Natural killer cell (primary cell): ENCODE measurements around the gene CD38. TPM values are rescaled to one million over a fixed set of nuclear protein-coding genes. Genes with fewer than 3 reads are reported as not detected.

Source experiments
- ATAC-seq, 3 donors: fragments of 150-1000 bp in 2 of 3; fragments of 200-7000 bp in 1 of 3; cut with Tn5 transposase; 1 replicate in 1 of 3; 2 replicates in 2 of 3; pipeline ENCODE4 v1.10.0; 2021; ENCODE audit warnings: mild to moderate bottlenecking in 2 of 3, moderate library complexity in 2 of 3
- DNase-seq, 2 donors: peaks; one replicate each; pipeline versions ENCODE4 v3.0.0 to v3.0.0-alpha.2; 2013 to 2021; ENCODE audit warnings: mixed read lengths in 1 of 2
- H3K27ac ChIP-seq: one replicate; pipeline ENCODE4 v1.5.1; 2013; ENCODE audit warnings: mild to moderate bottlenecking, low read length
- H3K27me3 ChIP-seq: one replicate; pipeline ENCODE4 v1.6.1; 2013; ENCODE audit warnings: low read length; ENCODE audit not compliant: control insufficient read depth, insufficient read depth
- H3K36me3 ChIP-seq: one replicate; pipeline ENCODE4 v1.6.1; 2013; ENCODE audit warnings: low read length; ENCODE audit not compliant: control insufficient read depth, insufficient read depth
- H3K4me1 ChIP-seq: one replicate; pipeline ENCODE4 v1.6.1; 2013; ENCODE audit warnings: low read length; ENCODE audit not compliant: control insufficient read depth, insufficient read depth
- H3K4me3 ChIP-seq: one replicate; pipeline ENCODE4 v1.5.1; 2013; ENCODE audit warnings: low read length
- H3K9me3 ChIP-seq: one replicate; pipeline ENCODE4 v1.6.1; 2013; ENCODE audit warnings: low read length; ENCODE audit not compliant: control insufficient read depth, insufficient read depth
- H3K27ac Mint-ChIP-seq, 2 donors: one replicate each; pipeline ENCODE4 v1.8.0; 2022; ENCODE audit warnings: mild to moderate bottlenecking in 2 of 2, mixed read lengths in 2 of 2, moderate library complexity in 1 of 2
- H3K27me3 Mint-ChIP-seq, 2 donors: one replicate each; pipeline ENCODE4 v1.8.0; 2022; ENCODE audit warnings: low read depth in 2 of 2, mixed read lengths in 2 of 2
- H3K36me3 Mint-ChIP-seq: one replicate; pipeline ENCODE4 v1.8.0; 2022; ENCODE audit warnings: mixed read lengths
- H3K4me1 Mint-ChIP-seq, 2 donors: one replicate each; pipeline ENCODE4 v1.8.0; 2022; ENCODE audit warnings: mixed read lengths in 2 of 2
- H3K4me3 Mint-ChIP-seq: one replicate; pipeline ENCODE4 v1.8.0; 2022; ENCODE audit warnings: mild to moderate bottlenecking, moderate library complexity, mixed read lengths
- H3K9me3 Mint-ChIP-seq, 2 donors: one replicate each; pipeline ENCODE4 v1.8.0; 2022; ENCODE audit warnings: mixed read lengths in 2 of 2
- CTCF ChIP-seq: fragments of 200-600 bp; IDR thresholded peaks from one replicate; pipeline ENCODE4 v1.8.0; 2022; ENCODE audit warnings: antibody characterized with exemption
- WGBS: methylation state at CpG from one replicate; pipeline ENCODE4 v1.1.7; 2013; ENCODE audit warnings: missing lambda C conversion rate; ENCODE audit not compliant: insufficient coverage; 5-methylcytosine and 5-hydroxymethylcytosine counted together
- intact Hi-C: fragments of 100-400 bp; cut with micrococcal nuclease; formaldehyde crosslinking; loops from one replicate; pipeline ENCODE4 v1.14.2; 2022
- total RNA-seq, 4 donors: library from RNA; stranded (reverse); fragments of 120-200 nt in 1 of 4; gene quantifications; one replicate each; pipeline versions ENCODE4 v1.2.3 to v1.2.4, GENCODE V29; 2013 to 2022

Gene CD38
- total RNA-seq, 3 donors from 2014 or later (not counting 1 experiment from before 2014, with no cell fraction given): 91.8 to 124 (median 98.8) TPM

DNA sequence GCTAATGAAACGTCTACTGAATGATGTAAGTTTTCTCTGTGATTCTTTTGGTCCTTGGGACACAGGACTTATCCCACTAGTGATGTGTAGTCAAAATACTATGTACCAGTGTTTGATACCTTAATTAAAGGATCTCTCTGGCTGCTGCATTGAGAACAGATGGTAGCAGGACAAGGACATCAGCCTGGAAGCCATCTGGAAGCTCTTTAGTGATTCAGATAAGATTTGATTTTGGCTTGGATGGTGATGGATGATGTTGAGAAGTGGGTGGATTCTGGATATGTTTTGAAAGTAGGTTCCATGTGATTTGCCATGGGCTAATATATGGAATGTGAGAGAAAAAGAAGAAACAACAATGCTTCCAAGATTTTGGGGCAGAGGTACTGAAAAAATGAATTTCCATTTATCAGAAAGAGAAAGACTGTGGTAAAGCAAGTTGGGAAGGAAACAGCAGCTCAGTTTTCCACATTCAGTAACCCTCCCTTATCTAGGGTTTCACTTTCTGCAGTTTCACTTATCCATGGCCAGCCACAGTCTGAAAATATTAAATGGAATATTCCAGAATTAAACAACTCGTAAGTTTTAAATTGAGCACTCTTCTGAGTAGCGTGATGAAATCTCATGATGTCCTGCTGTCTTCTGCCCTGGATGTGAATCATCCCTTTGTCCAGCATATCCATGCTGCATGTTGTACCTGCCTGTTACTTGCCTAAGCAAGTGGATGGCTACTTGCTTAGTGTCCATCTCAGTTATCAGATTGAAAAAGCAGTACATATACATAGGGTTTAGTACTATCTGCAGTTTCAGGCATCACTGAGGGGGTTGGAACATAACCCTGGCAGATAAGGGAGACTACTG, 15.6 kb downstream of the CD38 start:
- H3K27ac ChIP-seq: no peak overlapping the region

DNA sequence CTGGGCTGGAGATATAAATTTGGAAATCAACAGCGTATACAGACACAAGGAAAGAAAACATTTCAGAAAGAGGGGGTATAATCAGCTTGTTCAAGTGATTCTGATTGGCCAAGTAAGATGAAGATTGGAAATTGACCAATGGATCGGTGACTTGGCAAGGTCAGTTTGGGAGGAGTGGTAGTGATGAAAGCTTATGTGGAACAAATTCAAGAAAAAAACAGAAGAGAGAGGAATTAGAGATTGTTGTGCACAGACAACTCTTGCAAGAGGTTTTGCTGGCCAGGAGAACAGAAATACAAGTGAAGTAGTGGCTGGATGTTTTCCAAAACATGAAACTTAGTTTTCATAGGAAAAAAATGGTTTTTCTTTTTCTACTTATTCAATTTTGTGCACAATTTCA, 16.3 kb downstream of the CD38 start:
- no peak for TF ChIP-seq CTCF
- intact Hi-C loops: no loop called here
- H3K27me3 ChIP-seq: no peaks in the 10 kb centered on the region
- H3K4me3 ChIP-seq: no peak overlapping the region
- H3K27ac Mint-ChIP-seq: peak overlapping the region; percentile 37 to 52
- H3K27me3 Mint-ChIP-seq: no peaks in the 10 kb centered on the region
- H3K4me1 ChIP-seq: no peaks in the 10 kb centered on the region
- WGBS: 93% methylated on average over 2 of the region's 2 CpGs
- no peaks in the 10 kb centered on the region for H3K9me3 ChIP-seq
- no peaks in the 10 kb centered on the region for H3K36me3 Mint-ChIP-seq
- no peak overlapping the region for H3K27ac ChIP-seq
- peaks cover 34 to 48% of the 10 kb centered on the region in 2 donors for H3K4me1 Mint-ChIP-seq
- no peaks in the 10 kb centered on the region for H3K36me3 ChIP-seq
- no peak overlapping the region for H3K4me3 Mint-ChIP-seq
- H3K9me3 Mint-ChIP-seq: no peaks in the 10 kb centered on the region
- ATAC-seq: no peak
- no peak for DNase-seq

More for the DNA sequence above, 15.6 kb downstream of the CD38 start:
- H3K4me3 Mint-ChIP-seq: no peak overlapping the region
- H3K4me1 Mint-ChIP-seq: peaks cover 28 to 49% of the 10 kb centered on the region in 2 donors
- H3K9me3 Mint-ChIP-seq: no peaks in the 10 kb centered on the region
- WGBS: 94% methylated on average over 3 of the region's 3 CpGs
- DNase-seq (no peak), ATAC-seq (no peak)
- no peaks in the 10 kb centered on the region for H3K36me3 Mint-ChIP-seq
- H3K27me3 Mint-ChIP-seq: no peaks in the 10 kb centered on the region
- TF ChIP-seq CTCF: no peak
- Histone ChIP-seq H3K27me3 (no peaks in the 10 kb centered on the region), H3K9me3 (no peaks in the 10 kb centered on the region), H3K4me1 (no peaks in the 10 kb centered on the region), H3K4me3 (no peak overlapping the region), H3K36me3 (no peaks in the 10 kb centered on the region)
- intact Hi-C loops: no loop called here
- H3K27ac Mint-ChIP-seq: peak overlapping the region; percentile 1 to 52

GRCh38 chr4:15794905-15795304, 16.8 kb downstream of the CD38 start:
- Mint-ChIP-seq H3K36me3 (no peaks in the 10 kb centered on the region), H3K27me3 (no peaks in the 10 kb centered on the region), H3K4me1 (peaks cover 38 to 51% of the 10 kb centered on the region in 2 donors), H3K9me3 (no peaks in the 10 kb centered on the region), H3K27ac (peak overlapping the region; percentile 37 to 52), H3K4me3 (no peak overlapping the region)
- H3K27me3 ChIP-seq: no peaks in the 10 kb centered on the region
- H3K4me1 ChIP-seq: no peaks in the 10 kb centered on the region
- H3K9me3 ChIP-seq: no peaks in the 10 kb centered on the region
- ATAC-seq (no peak), DNase-seq (no peak)
- H3K27ac ChIP-seq: no peak overlapping the region
- no peaks in the 10 kb centered on the region for H3K36me3 ChIP-seq
- no peak for TF ChIP-seq CTCF
- 20% methylated on average over 1 of the region's 1 CpG for WGBS
- intact Hi-C loops: no loop called here
- H3K4me3 ChIP-seq: no peak overlapping the region
